ENCODE measurements around the gene RAB7B.

DNA sequence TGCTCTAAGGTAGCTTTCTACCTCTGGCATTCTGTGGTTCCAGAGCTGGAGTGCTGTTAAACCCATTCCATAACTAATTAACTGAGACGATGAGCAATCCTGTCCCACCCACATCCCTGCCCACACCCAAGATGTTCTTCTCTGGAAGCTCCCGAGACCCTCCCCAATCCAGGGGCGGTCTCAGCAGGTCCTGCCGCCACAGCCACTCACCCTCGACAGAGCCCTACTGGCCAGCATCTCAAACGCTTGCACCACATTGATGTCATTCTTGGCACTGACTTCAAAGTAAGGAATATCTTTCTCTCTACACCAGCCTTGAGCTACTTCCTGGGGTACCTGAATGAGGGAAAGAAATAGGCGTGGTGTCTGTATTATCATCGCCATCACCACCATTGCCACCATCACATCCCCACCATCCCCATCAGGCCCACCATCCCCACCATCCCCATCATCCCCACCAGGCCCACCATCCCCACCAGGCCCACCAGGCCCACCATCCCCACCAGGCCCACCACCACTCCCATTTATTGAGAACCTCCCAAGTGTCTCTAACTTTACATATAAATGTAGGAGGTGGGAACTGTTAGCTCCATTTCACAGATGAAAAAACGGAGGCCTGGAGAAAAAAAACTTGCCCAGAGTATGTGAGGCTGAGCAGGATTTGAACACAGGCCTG is 17.7 kb downstream of the RAB7B start:
- TF ChIP-seq, protein P1, sequence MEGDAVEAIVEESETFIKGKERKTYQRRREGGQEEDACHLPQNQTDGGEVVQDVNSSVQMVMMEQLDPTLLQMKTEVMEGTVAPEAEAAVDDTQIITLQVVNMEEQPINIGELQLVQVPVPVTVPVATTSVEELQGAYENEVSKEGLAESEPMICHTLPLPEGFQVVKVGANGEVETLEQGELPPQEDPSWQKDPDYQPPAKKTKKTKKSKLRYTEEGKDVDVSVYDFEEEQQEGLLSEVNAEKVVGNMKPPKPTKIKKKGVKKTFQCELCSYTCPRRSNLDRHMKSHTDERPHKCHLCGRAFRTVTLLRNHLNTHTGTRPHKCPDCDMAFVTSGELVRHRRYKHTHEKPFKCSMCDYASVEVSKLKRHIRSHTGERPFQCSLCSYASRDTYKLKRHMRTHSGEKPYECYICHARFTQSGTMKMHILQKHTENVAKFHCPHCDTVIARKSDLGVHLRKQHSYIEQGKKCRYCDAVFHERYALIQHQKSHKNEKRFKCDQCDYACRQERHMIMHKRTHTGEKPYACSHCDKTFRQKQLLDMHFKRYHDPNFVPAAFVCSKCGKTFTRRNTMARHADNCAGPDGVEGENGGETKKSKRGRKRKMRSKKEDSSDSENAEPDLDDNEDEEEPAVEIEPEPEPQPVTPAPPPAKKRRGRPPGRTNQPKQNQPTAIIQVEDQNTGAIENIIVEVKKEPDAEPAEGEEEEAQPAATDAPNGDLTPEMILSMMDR (IDR thresholded peaks at IDR 0.05) = no peak
- no peak for TF ChIP-seq POLR2A (IDR thresholded peaks at IDR 0.05)

Measured in body of pancreas (tissue), 4 donors.